B cell (primary cell): ENCODE data around the gene FUBP3. TPM values are rescaled to one million over a fixed set of nuclear protein-coding genes. Genes with fewer than 3 reads are reported as not detected.

Experiments used
- ATAC-seq: fragments of 200-7000 bp; cut with Tn5 transposase; one replicate; pipeline ENCODE4 v1.10.0; 2021; ENCODE audit warnings: low read depth, mild to moderate bottlenecking, moderate number of reproducible peaks, moderate library complexity
- CTCF ChIA-PET: fragments of 350-600 bp; sonication (Branson Sonifier 250); formaldehyde crosslinking; loops from one replicate; lab custom pipeline; 2021; ENCODE audit warnings: antibody characterized with exemption, inconsistent platforms; lab: Charles Lee
- POLR2A ChIA-PET: fragments of 350-600 bp; sonication (Branson Sonifier 250); formaldehyde crosslinking; loops from one replicate; lab custom pipeline; 2021; ENCODE audit warnings: antibody characterized with exemption; lab: Charles Lee
- DNase-seq: peaks from one replicate; pipeline ENCODE4 v3.0.0; 2013
- H2AFZ ChIP-seq: 2 replicates; pipeline ENCODE4 v1.6.1; 2012; ENCODE audit warnings: mild to moderate bottlenecking, low read depth, low read length; ENCODE audit not compliant: insufficient read depth, poor library complexity, severe bottlenecking
- H3K27ac ChIP-seq, 2 donors: 1 replicate in 1 of 2; 2 replicates in 1 of 2; pipeline ENCODE4 v1.5.1; 2012 to 2013; ENCODE audit warnings: low read length in 2 of 2, mild to moderate bottlenecking in 2 of 2, moderate library complexity in 1 of 2
- H3K27me3 ChIP-seq, 4 experiments: fragments of 200-600 bp in 1 of 4; sonication (generic) in 1 of 4; replicated peaks in 1 of 4; 1 replicate in 2 of 4; 2 replicates in 2 of 4; pipeline versions ENCODE4 v1.6.1 to v1.7.0; 2013 to 2016; ENCODE audit warnings: low read length in 3 of 4, mild to moderate bottlenecking in 2 of 4, mixed read lengths in 1 of 4, moderate library complexity in 1 of 4; ENCODE audit not compliant: insufficient read depth in 4 of 4, control insufficient read depth in 3 of 4; ENCODE audit errors: control extremely low read depth in 1 of 4
- H3K36me3 ChIP-seq, 2 experiments: replicated peaks in 1 of 2; 1 replicate in 1 of 2; 2 replicates in 1 of 2; pipeline versions ENCODE4 v1.6.1 to v1.7.1; 2013; ENCODE audit warnings: low read length in 1 of 2; ENCODE audit not compliant: insufficient read depth in 2 of 2, control insufficient read depth in 1 of 2; ENCODE audit errors: control extremely low read depth in 1 of 2, extremely low read depth in 1 of 2
- H3K4me1 ChIP-seq, 2 donors: fragments of 200-600 bp in 1 of 2; sonication (generic) in 1 of 2; 1 replicate in 1 of 2; 2 replicates in 1 of 2; pipeline versions ENCODE4 v1.5.1 to v1.6.1; 2013 to 2017; ENCODE audit warnings: low read length in 2 of 2; ENCODE audit not compliant: control insufficient read depth in 2 of 2, insufficient read depth in 2 of 2
- H3K4me2 ChIP-seq: replicated peaks from 2 replicates; pipeline ENCODE3; 2012; ENCODE audit warnings: mild to moderate bottlenecking, low read depth, low read length; ENCODE audit not compliant: poor library complexity, severe bottlenecking
- H3K4me3 ChIP-seq, 5 experiments: fragments of 200-600 bp in 1 of 5; sonication (generic) in 1 of 5; 1 replicate in 3 of 5; 2 replicates in 2 of 5; pipeline versions ENCODE4 v1.5.1 to v1.7.0; 2011 to 2016; ENCODE audit warnings: low read length in 4 of 5, mild to moderate bottlenecking in 4 of 5, low read depth in 2 of 5, control low read depth in 1 of 5, moderate library complexity in 1 of 5; ENCODE audit not compliant: insufficient read depth in 1 of 5; ENCODE audit errors: control extremely low read depth in 1 of 5, extremely low read depth in 1 of 5
- H3K79me2 ChIP-seq: fragments of 200-600 bp; sonication (generic); one replicate; pipeline ENCODE4 v1.6.0; 2016; ENCODE audit warnings: low read length; ENCODE audit not compliant: control insufficient read depth, insufficient read depth
- H3K9ac ChIP-seq: fragments of 200-600 bp; sonication (generic); 2 replicates; pipeline ENCODE4 v1.6.1; 2017; ENCODE audit warnings: mild to moderate bottlenecking, low read length, moderate library complexity
- H3K9me3 ChIP-seq, 3 donors: one replicate each; pipeline versions ENCODE4 v1.6.1 to v1.7.1; 2013; ENCODE audit warnings: low read length in 2 of 3; ENCODE audit not compliant: control insufficient read depth in 2 of 3, insufficient read depth in 1 of 3; ENCODE audit errors: control extremely low read depth in 1 of 3
- H4K20me1 ChIP-seq: 2 replicates; pipeline ENCODE4 v1.6.0; 2012; ENCODE audit warnings: mild to moderate bottlenecking, low read length; ENCODE audit not compliant: insufficient read depth, control insufficient read depth, poor library complexity, severe bottlenecking
- H3K27ac Mint-ChIP-seq: one replicate; pipeline ENCODE4 v1.8.0; 2021; ENCODE audit warnings: mixed read lengths
- H3K27me3 Mint-ChIP-seq: one replicate; pipeline ENCODE4 v1.8.0; 2021; ENCODE audit warnings: mixed read lengths
- H3K4me1 Mint-ChIP-seq: one replicate; pipeline ENCODE4 v1.8.0; 2021; ENCODE audit warnings: mixed read lengths
- H3K4me3 Mint-ChIP-seq: one replicate; pipeline ENCODE4 v1.8.0; 2021; ENCODE audit warnings: mixed read lengths
- H3K9me3 Mint-ChIP-seq: one replicate; pipeline ENCODE4 v1.8.0; 2022; ENCODE audit warnings: mixed read lengths; ENCODE audit not compliant: insufficient read depth
- CTCF ChIP-seq: fragments of 200-600 bp; IDR thresholded peaks from one replicate; pipeline ENCODE4 v1.8.0; 2022; ENCODE audit warnings: antibody characterized with exemption, mild to moderate bottlenecking
- EZH2 ChIP-seq: IDR thresholded peaks from 2 replicates; pipeline ENCODE4 v1.6.1; 2012; ENCODE audit warnings: borderline replicate concordance, low read depth, mild to moderate bottlenecking, moderate library complexity, low read length; ENCODE audit not compliant: insufficient read depth, poor library complexity, severe bottlenecking
- WGBS: methylation state at CpG from one replicate; pipeline ENCODE4 v1.1.5; 2013; ENCODE audit warnings: missing lambda C conversion rate; ENCODE audit not compliant: insufficient coverage; 5-methylcytosine and 5-hydroxymethylcytosine counted together
- intact Hi-C: fragments of 100-400 bp; cut with micrococcal nuclease; formaldehyde crosslinking; loops from one replicate; pipeline ENCODE4 v1.10.0; 2022
- polyA plus RNA-seq: library from polyadenylated mRNA; depleted of rRNA; stranded (reverse); fragments of >200 nt; gene quantifications from 2 replicates; pipeline ENCODE4 v1.2.3, GENCODE V29; 2012
- total RNA-seq, 2 donors: library from RNA; stranded (reverse); fragments of 120-200 nt in 1 of 2; gene quantifications; 1 replicate in 1 of 2; 2 replicates in 1 of 2; pipeline versions ENCODE4 v1.2.3 to v1.2.4, GENCODE V29; 2013 to 2022

Gene FUBP3
- total and polyA plus RNA-seq, 2 donors (not counting 1 experiment from before 2014, with no cell fraction given): 45.7 to 79.4 TPM

- Histone ChIP-seq H3K9ac (no peak overlapping the region), H3K27ac (no peak overlapping the region), H3K4me3 (no peak overlapping the region), H3K9me3 (no peaks in the 10 kb centered on the region), H3K36me3 (no peaks in the 10 kb centered on the region), H3K27me3 (peaks cover 0 to 41% (median 7%) of the 10 kb centered on the region in 4 experiments), H3K4me2 (no peak overlapping the region), H3K4me1 (peaks cover 0 to 3% of the 10 kb centered on the region in 2 donors), H2AFZ (no peak overlapping the region), H4K20me1 (no peaks in the 10 kb centered on the region), H3K79me2 (no peaks in the 10 kb centered on the region)
- Mint-ChIP-seq H3K4me1 (peaks cover 8% of the 10 kb centered on the region), H3K9me3 (no peaks in the 10 kb centered on the region), H3K27me3 (peaks cover 54% of the 10 kb centered on the region), H3K4me3 (no peak overlapping the region), H3K27ac (no peak overlapping the region)
- ATAC-seq: no peak
- intact Hi-C loops: no loop called here
- WGBS: 35% methylated on average over 15 of the region's 28 CpGs
- TF ChIP-seq CTCF: no peak
- no peak for TF ChIP-seq EZH2
- no peak for DNase-seq
- CTCF ChIA-PET: no interaction called here
- POLR2A ChIA-PET: no interaction called here
Measured at GRCh38 chr9:130535818-130536521, 43.4 kb upstream of the FUBP3 start.

- H3K27me3 ChIP-seq: peaks cover 0 to 44% (median 7%) of the 10 kb centered on the region in 4 experiments
- no peak overlapping the region for H3K4me2 ChIP-seq
- H3K4me1 ChIP-seq: peaks cover 0 to 3% of the 10 kb centered on the region in 2 donors
- Mint-ChIP-seq H3K4me1 (peaks cover 8% of the 10 kb centered on the region), H3K4me3 (no peak overlapping the region), H3K9me3 (no peaks in the 10 kb centered on the region), H3K27ac (no peak overlapping the region), H3K27me3 (peaks cover 59% of the 10 kb centered on the region)
- intact Hi-C loops: no loop called here
- TF ChIP-seq EZH2: no peak
- no peak for TF ChIP-seq CTCF
- ATAC-seq: no peak
- H2AFZ ChIP-seq: no peak overlapping the region
- H3K79me2 ChIP-seq: no peaks in the 10 kb centered on the region
- no peak overlapping the region for H3K4me3 ChIP-seq
- no peaks in the 10 kb centered on the region for H4K20me1 ChIP-seq
- ChIA-PET CTCF (no interaction called here), POLR2A (no interaction called here)
- 65% methylated on average over 3 of the region's 3 CpGs for WGBS
- no peak overlapping the region for H3K9ac ChIP-seq
- DNase-seq: no peak
- H3K36me3 ChIP-seq: no peaks in the 10 kb centered on the region
- H3K27ac ChIP-seq: no peak overlapping the region
- H3K9me3 ChIP-seq: no peaks in the 10 kb centered on the region
Measured at GRCh38 chr9:130536701-130537107, 42.7 kb upstream of the FUBP3 start.
